Right cardiac atrium (tissue), 5 donors: ENCODE results near the gene KIAA1549. TPM values are rescaled to one million over a fixed set of nuclear protein-coding genes. Genes with fewer than 3 reads are reported as not detected.
A peak's percentile ranks its signal among the peaks of the same experiment; 100 is the strongest.
"Not testable (repeated sequence)": the region's sequence is repeated elsewhere in the genome, so short reads cannot be mapped to it uniquely, and the experiment has no call there.

Source experiments
- ATAC-seq, 2 donors: fragments of 200-7000 bp; cut with Tn5 transposase; one replicate each; pipeline versions ENCODE4 v1.8.0 to v1.9.1; 2020; ENCODE audit warnings: moderate library complexity in 2 of 2, mild to moderate bottlenecking in 1 of 2
- DNase-seq, 3 donors: peaks; one replicate each; pipeline ENCODE4 v3.0.0-alpha.2; 2020
- H3K27ac ChIP-seq: one replicate; pipeline ENCODE4 v1.5.1; 2013; ENCODE audit warnings: mild to moderate bottlenecking, low read length, control low read depth, moderate library complexity
- H3K27me3 ChIP-seq: one replicate; pipeline ENCODE4 v1.6.1; 2013; ENCODE audit not compliant: control insufficient read depth, insufficient read depth
- H3K4me1 ChIP-seq: one replicate; pipeline ENCODE4 v1.6.1; 2013; ENCODE audit warnings: low read length; ENCODE audit not compliant: control insufficient read depth, insufficient read depth
- H3K4me3 ChIP-seq: one replicate; pipeline ENCODE4 v1.5.1; 2013; ENCODE audit warnings: low read length, control low read depth
- H3K9me3 ChIP-seq: one replicate; pipeline ENCODE4 v1.6.1; 2013; ENCODE audit warnings: low read length; ENCODE audit not compliant: control insufficient read depth
- WGBS: extraction: QIAGEN DNeasy Blood & Tissue Kit; methylation state at CpG from one replicate; pipeline ENCODE4 v1.1.7; 2013; 5-methylcytosine and 5-hydroxymethylcytosine counted together
- intact Hi-C, 4 donors: fragments of 100-400 bp; cut with DNase I; formaldehyde crosslinking; loops; one replicate each; pipeline versions ENCODE4 v1.11.0 to v1.14.0; 2022 to 2023
- polyA plus RNA-seq: library from polyadenylated mRNA; stranded (reverse); fragments of 200-250 nt; gene quantifications from one replicate; pipeline ENCODE4 v1.2.3, GENCODE V29; 2013
- total RNA-seq, 4 donors: library from RNA; stranded (reverse); fragmentation: NEBNext Ultra II Directional; extraction: Animal tissue kit (Norgen Biotek cat#: 25700); gene quantifications; one replicate each; pipeline ENCODE4 v1.2.1, GENCODE V29; 2021
- donor health status: healthy with polysubstance abuse.
- donor health status: DM: no; HTN: yes; CAD: no.
- donor health status: DM: no; HTN: no; CAD: no.
- donor health status: DM: no; HTN: yes; CAD: no; lungs with severe emphysema.
- donor health status: DM: yes; HTN: yes; CAD: no.

The KIAA1549 gene
- total and polyA plus RNA-seq, 5 donors: 0.52 to 1.9 (median 1.5) TPM

GRCh38 chr7:138999414-138999813, 18.2 kb upstream of the KIAA1549 start:
- Histone ChIP-seq H3K9me3 (no peaks in the 10 kb centered on the region), H3K4me3 (no peak overlapping the region), H3K27ac (no peak overlapping the region), H3K4me1 (no peaks in the 10 kb centered on the region), H3K27me3 (no peaks in the 10 kb centered on the region)
- intact Hi-C loops: no loop called here
- DNase-seq (no peak), ATAC-seq (no peak)
- WGBS: 87% methylated on average over 3 of the region's 3 CpGs

GRCh38 chr7:138992052-138992531, 10.9 kb upstream of the KIAA1549 start:
- no peak overlapping the region for H3K27ac ChIP-seq
- no peaks in the 10 kb centered on the region for H3K9me3 ChIP-seq
- intact Hi-C loops: no loop called here
- no peaks in the 10 kb centered on the region for H3K27me3 ChIP-seq
- ATAC-seq (no peak), DNase-seq (no peak)
- no peaks in the 10 kb centered on the region for H3K4me1 ChIP-seq
- H3K4me3 ChIP-seq: no peak overlapping the region
- WGBS: 66% methylated on average over 8 of the region's 8 CpGs

GRCh38 chr7:138987686-138988085, 6.5 kb upstream of the KIAA1549 start:
- Histone ChIP-seq H3K4me3 (no peak overlapping the region), H3K27ac (no peak overlapping the region), H3K27me3 (no peaks in the 10 kb centered on the region), H3K4me1 (no peaks in the 10 kb centered on the region), H3K9me3 (no peaks in the 10 kb centered on the region)
- DNase-seq (no peak), ATAC-seq (no peak)
- 96% methylated on average over 1 of the region's 1 CpG for WGBS
- intact Hi-C loops: no loop called here

- DNase-seq (no peak), ATAC-seq (no peak)
- H3K4me1 ChIP-seq: peaks cover 5% of the 10 kb centered on the region
- intact Hi-C loops: loop anchor here in 1 of 4 donors (5.0 kb wide), 1 partner anchor 95 kb away; no protein-coding TSS in a partner anchor
- no peaks in the 10 kb centered on the region for H3K9me3 ChIP-seq
- WGBS: 40% methylated on average over 14 of the region's 14 CpGs
- H3K27ac ChIP-seq: no peak overlapping the region
- no peaks in the 10 kb centered on the region for H3K27me3 ChIP-seq
- H3K4me3 ChIP-seq: peak overlapping the region; percentile 100
Observed at GRCh38 chr7:138982204-138982623, 1.0 kb upstream of the KIAA1549 start.

- H3K27me3 ChIP-seq: no peaks in the 10 kb centered on the region
- under 1% methylated on average over 68 of the region's 68 CpGs for WGBS
- peaks cover 5% of the 10 kb centered on the region for H3K4me1 ChIP-seq
- DNase-seq (peak; percentile 18 to 64 (median 58)), ATAC-seq (no peak)
- H3K4me3 ChIP-seq: peak overlapping the region; percentile 100
- intact Hi-C loops: loop anchor here in 1 of 4 donors (5.0 kb wide), 1 partner anchor 93 kb away; no protein-coding TSS in a partner anchor
- no peak overlapping the region for H3K27ac ChIP-seq
- no peaks in the 10 kb centered on the region for H3K9me3 ChIP-seq
Observed at GRCh38 chr7:138980563-138981291, 462 bp downstream of the KIAA1549 start.

GRCh38 chr7:138979988-138980562, 1.1 kb downstream of the KIAA1549 start:
- no peak overlapping the region for H3K27ac ChIP-seq
- no peaks in the 10 kb centered on the region for H3K9me3 ChIP-seq
- no peak for ATAC-seq
- DNase-seq: no peak
- 39% methylated on average over 9 of the region's 9 CpGs for WGBS
- H3K27me3 ChIP-seq: no peaks in the 10 kb centered on the region
- intact Hi-C loops: loop anchor here in 2 of 4 donors (5.0 to 10.0 kb wide), 2 partner anchors 93 to 95 kb away; no protein-coding TSS in a partner anchor
- H3K4me1 ChIP-seq: peaks cover 5% of the 10 kb centered on the region
- peak overlapping the region; percentile 100 for H3K4me3 ChIP-seq

- no peak overlapping the region for H3K27ac ChIP-seq
- ATAC-seq: no peak
- H3K27me3 ChIP-seq: no peaks in the 10 kb centered on the region
- peaks cover 5% of the 10 kb centered on the region for H3K4me1 ChIP-seq
- H3K4me3 ChIP-seq: no peak overlapping the region
- DNase-seq: no peak
- 97% methylated on average over 6 of the region's 6 CpGs for WGBS
- intact Hi-C loops: loop anchor here in 1 of 4 donors (10.0 kb wide), 1 partner anchor 95 kb away; no protein-coding TSS in a partner anchor
- no peaks in the 10 kb centered on the region for H3K9me3 ChIP-seq
Observed at GRCh38 chr7:138979226-138979979, 1.8 kb downstream of the KIAA1549 start.

- H3K4me1 ChIP-seq: peaks cover 5% of the 10 kb centered on the region
- intact Hi-C loops: loop anchor here in 1 of 4 donors (10.0 kb wide), 1 partner anchor 94 kb away; no protein-coding TSS in a partner anchor
- no peaks in the 10 kb centered on the region for H3K9me3 ChIP-seq
- H3K4me3 ChIP-seq: no peak overlapping the region
- no peak for ATAC-seq
- no peaks in the 10 kb centered on the region for H3K27me3 ChIP-seq
- no peak overlapping the region for H3K27ac ChIP-seq
- 90% methylated on average over 6 of the region's 6 CpGs for WGBS
- no peak for DNase-seq
Observed at GRCh38 chr7:138978541-138979184, 2.5 kb downstream of the KIAA1549 start.

- not testable (repeated sequence) for ATAC-seq, H3K4me3 ChIP-seq, H3K27me3 ChIP-seq, DNase-seq, H3K27ac ChIP-seq, H3K4me1 ChIP-seq, H3K9me3 ChIP-seq
- intact Hi-C loops: loop anchor here in 1 of 4 donors (10.0 kb wide), 1 partner anchor 91 kb away; no protein-coding TSS in a partner anchor
- WGBS: 83% methylated on average over 11 of the region's 11 CpGs
Observed at GRCh38 chr7:138976161-138976560, 5.0 kb downstream of the KIAA1549 start.

GRCh38 chr7:138975343-138976104, 5.7 kb downstream of the KIAA1549 start:
- 42% methylated on average over 5 of the region's 5 CpGs for WGBS
- H3K27ac ChIP-seq: no peak overlapping the region
- no peak for ATAC-seq
- H3K4me3 ChIP-seq: no peak overlapping the region
- no peaks in the 10 kb centered on the region for H3K9me3 ChIP-seq
- no peak for DNase-seq
- peaks cover 5% of the 10 kb centered on the region for H3K4me1 ChIP-seq
- intact Hi-C loops: loop anchor here in 1 of 4 donors (10.0 kb wide), 1 partner anchor 91 kb away; no protein-coding TSS in a partner anchor
- H3K27me3 ChIP-seq: no peaks in the 10 kb centered on the region
